HepG2 (cell line): ENCODE measurements around the gene UCKL1. TPM values are rescaled to one million over a fixed set of nuclear protein-coding genes. Genes with fewer than 3 reads are reported as not detected.

Source experiments
- ARID5B ChIP-seq: IDR thresholded peaks from 2 replicates; pipeline ENCODE4 v1.4.0; 2020; ENCODE audit warnings: mild to moderate bottlenecking, missing genetic modification reagents
- FOXJ3 ChIP-seq: sonication (generic); formaldehyde crosslinking; IDR thresholded peaks from 2 replicates; pipeline ENCODE4 v1.4.0; 2020; ENCODE audit warnings: missing genetic modification reagents, mild to moderate bottlenecking, borderline replicate concordance
- HDAC2 ChIP-seq: sonication (generic); formaldehyde crosslinking; IDR thresholded peaks from 2 replicates; pipeline ENCODE4 v1.4.0; 2020; ENCODE audit warnings: missing genetic modification reagents
- IKZF1 ChIP-seq: fragments of 450-650 bp; IDR thresholded peaks from 2 replicates; pipeline ENCODE4 v1.7.1; 2016
- JUN ChIP-seq: sonication (generic); formaldehyde crosslinking; IDR thresholded peaks from 2 replicates; pipeline ENCODE4 v1.4.0; 2020; ENCODE audit warnings: mild to moderate bottlenecking, missing genetic modification reagents
- KDM1A ChIP-seq: IDR thresholded peaks from 2 replicates; pipeline ENCODE4 v1.6.1; 2016; ENCODE audit warnings: missing compliant biosample characterization
- NFKBIZ ChIP-seq: IDR thresholded peaks from 2 replicates; pipeline ENCODE4 v1.6.1; 2018; ENCODE audit warnings: missing genetic modification reagents, missing compliant biosample characterization
- SALL1 ChIP-seq: sonication (generic); formaldehyde crosslinking; IDR thresholded peaks from 2 replicates; pipeline ENCODE4 v1.8.0; 2022; ENCODE audit warnings: mild to moderate bottlenecking, missing genetic modification reagents
- SIX4 ChIP-seq: sonication (generic); formaldehyde crosslinking; IDR thresholded peaks from 2 replicates; pipeline ENCODE4 v1.4.0; 2020; ENCODE audit warnings: missing genetic modification reagents
- TBX2 ChIP-seq: sonication (generic); formaldehyde crosslinking; IDR thresholded peaks from 2 replicates; pipeline ENCODE4 v1.5.0; 2020; ENCODE audit warnings: missing genetic modification reagents, mild to moderate bottlenecking, borderline replicate concordance
- XBP1 ChIP-seq: sonication (generic); formaldehyde crosslinking; IDR thresholded peaks from 2 replicates; pipeline ENCODE4 v1.5.0; 2020; ENCODE audit warnings: missing genetic modification reagents
- ZBTB21 ChIP-seq: sonication (generic); formaldehyde crosslinking; IDR thresholded peaks from 2 replicates; pipeline ENCODE4 v1.4.0; 2020; ENCODE audit warnings: missing genetic modification reagents
- ZC3H4 ChIP-seq: sonication (generic); formaldehyde crosslinking; IDR thresholded peaks from 2 replicates; pipeline ENCODE4 v1.4.0; 2020; ENCODE audit warnings: missing genetic modification reagents, borderline replicate concordance
- ZFP90 ChIP-seq: sonication (generic); formaldehyde crosslinking; IDR thresholded peaks from 2 replicates; pipeline ENCODE4 v1.8.0; 2022; ENCODE audit warnings: missing genetic modification reagents, mild to moderate bottlenecking, inconsistent platforms, borderline replicate concordance
- ZNF274 ChIP-seq: sonication (generic); formaldehyde crosslinking; IDR thresholded peaks from 2 replicates; pipeline ENCODE4 v1.5.1; 2020; ENCODE audit warnings: mild to moderate bottlenecking, missing genetic modification reagents
- ZNF337 ChIP-seq: sonication (generic); formaldehyde crosslinking; IDR thresholded peaks from 2 replicates; pipeline ENCODE4 v1.5.1; 2020; ENCODE audit warnings: missing genetic modification reagents, low read depth, mild to moderate bottlenecking, borderline replicate concordance
- ZNF564 ChIP-seq: sonication (generic); formaldehyde crosslinking; IDR thresholded peaks from 2 replicates; pipeline ENCODE4 v1.8.1; 2023; ENCODE audit warnings: mild to moderate bottlenecking, missing genetic modification reagents
- ZNF709 ChIP-seq: sonication (generic); formaldehyde crosslinking; IDR thresholded peaks from 2 replicates; pipeline ENCODE4 v1.5.0; 2020; ENCODE audit warnings: mild to moderate bottlenecking, missing genetic modification reagents
- ZNF776 ChIP-seq: sonication (generic); formaldehyde crosslinking; IDR thresholded peaks from 2 replicates; pipeline ENCODE4 v1.4.0; 2020; ENCODE audit warnings: mild to moderate bottlenecking, missing genetic modification reagents
- ZSCAN22 ChIP-seq: sonication (generic); formaldehyde crosslinking; IDR thresholded peaks from 2 replicates; pipeline ENCODE4 v1.4.0; 2020; ENCODE audit warnings: mild to moderate bottlenecking, missing genetic modification reagents
- polyA plus RNA-seq, 8 experiments: library from polyadenylated mRNA; depleted of rRNA in 3 of 8; stranded (reverse) in 7 of 8; unstranded in 1 of 8; fragments of >200 nt; fragmentation: Illumina TruSeq in 4 of 8; extraction: Trizol in 4 of 8; gene quantifications; 2 replicates each; pipeline versions ENCODE4 v1.2.1 to v1.2.3, GENCODE V29; 2011 to 2016; ENCODE audit warnings: low read depth in 4 of 8, missing spikeins in 1 of 8, mixed read lengths in 1 of 8; ENCODE audit not compliant: insufficient read depth in 1 of 8
- total RNA-seq, 5 experiments: library from RNA; depleted of rRNA; stranded (reverse); fragments of >200 nt; fragmentation: Illumina TruSeq; extraction: Trizol; gene quantifications; 2 replicates each; pipeline ENCODE4 v1.2.3, GENCODE V29; 2016; ENCODE audit warnings: low read depth in 1 of 5
- TF ChIP-seq, protein P1 (sequence below): sonication (generic); formaldehyde crosslinking; conservative IDR thresholded peaks from 2 replicates; pipeline ENCODE4 v1.5.0; 2020; ENCODE audit warnings: missing genetic modification reagents
- TF ChIP-seq, protein P2 (sequence below): sonication (generic); formaldehyde crosslinking; IDR thresholded peaks from 2 replicates; pipeline ENCODE4 v1.4.0; 2020; ENCODE audit warnings: missing genetic modification reagents, borderline replicate concordance

Gene UCKL1
- total and polyA plus RNA-seq, 2 of the 13 experiments (the other 11 are each of a cell fraction or from before 2014, with no cell fraction given) = 50.2 to 126 TPM

DNA sequence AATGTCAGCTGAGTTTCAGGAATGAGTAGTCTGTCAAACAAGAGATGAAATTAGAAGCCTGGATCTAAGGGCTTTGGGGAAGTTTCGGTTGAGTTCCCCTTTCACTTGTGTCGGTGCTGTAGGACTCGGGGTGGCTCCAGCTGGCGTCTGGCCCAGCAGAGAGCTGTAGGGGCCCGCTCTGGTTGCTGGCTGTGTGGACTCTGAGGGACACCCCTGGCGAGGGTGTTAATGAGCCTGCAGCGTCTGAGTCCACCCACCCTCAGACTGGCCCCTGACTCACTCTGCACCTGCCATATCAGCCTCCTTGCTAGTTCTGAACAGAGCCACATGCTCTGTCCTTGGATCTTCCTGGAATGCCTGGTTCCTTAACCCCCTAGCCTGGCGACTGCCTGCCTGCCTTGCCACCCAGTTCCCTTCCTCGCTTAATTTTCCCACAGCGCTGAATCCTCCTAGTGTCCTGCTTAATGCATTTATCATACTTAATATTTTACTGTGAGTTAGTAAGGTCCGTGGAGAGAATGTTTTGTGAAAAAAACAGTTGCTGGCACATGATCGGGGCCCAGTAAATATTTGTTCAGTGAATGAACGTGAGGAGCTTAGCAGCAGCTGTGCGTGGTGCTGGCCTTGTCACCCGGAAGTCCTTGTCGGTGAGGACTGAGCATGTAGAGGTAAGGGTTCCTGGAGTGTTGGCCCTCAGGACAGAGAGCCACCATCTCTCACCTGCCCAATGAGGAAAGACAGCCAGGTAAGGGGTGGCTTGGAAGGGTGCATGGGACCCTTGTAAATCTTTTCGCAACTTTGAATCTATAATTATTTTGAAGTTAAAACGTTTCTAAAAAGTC is 59.7 kb downstream of the UCKL1 start (continued):
- TF ChIP-seq ARID5B (CRISPR knock-in tag) (peak; percentile 70; the same call in 1 of the 2 replicates), ZNF709 (CRISPR knock-in tag) (no peak), ZNF337 (CRISPR knock-in tag) (peak; percentile 90; the same call in 1 of the 2 replicates), ZSCAN22 (CRISPR knock-in tag) (no peak), ZNF776 (CRISPR knock-in tag) (no peak), KDM1A (CRISPR knock-in tag) (no peak), HDAC2 (CRISPR knock-in tag) (peak; percentile 76), TBX2 (CRISPR knock-in tag) (peak; percentile 96), IKZF1 (no peak), NFKBIZ (no peak; the same call in 1 of the 2 replicates), ZBTB21 (no peak; the same call in 1 of the 2 replicates), ZC3H4 (CRISPR knock-in tag) (no peak), ZNF274 (CRISPR knock-in tag) (no peak; the same call in 1 of the 2 replicates), JUN (peak; percentile 65; the same call in 1 of the 2 replicates), ZFP90 (CRISPR knock-in tag) (peak; percentile 71; the same call in 1 of the 2 replicates), SIX4 (CRISPR knock-in tag) (peak; percentile 9; the same call in 1 of the 2 replicates), FOXJ3 (peak; percentile 52; the same call in 1 of the 2 replicates), XBP1 (CRISPR knock-in tag) (0 out of 2 replicates have a peak, but pooled peaks have one; percentile 11), SALL1 (peak; percentile 81; the same call in 1 of the 2 replicates), ZNF564 (CRISPR knock-in tag) (peak; percentile 56; the same call in 1 of the 2 replicates)
- TF ChIP-seq, protein P1, sequence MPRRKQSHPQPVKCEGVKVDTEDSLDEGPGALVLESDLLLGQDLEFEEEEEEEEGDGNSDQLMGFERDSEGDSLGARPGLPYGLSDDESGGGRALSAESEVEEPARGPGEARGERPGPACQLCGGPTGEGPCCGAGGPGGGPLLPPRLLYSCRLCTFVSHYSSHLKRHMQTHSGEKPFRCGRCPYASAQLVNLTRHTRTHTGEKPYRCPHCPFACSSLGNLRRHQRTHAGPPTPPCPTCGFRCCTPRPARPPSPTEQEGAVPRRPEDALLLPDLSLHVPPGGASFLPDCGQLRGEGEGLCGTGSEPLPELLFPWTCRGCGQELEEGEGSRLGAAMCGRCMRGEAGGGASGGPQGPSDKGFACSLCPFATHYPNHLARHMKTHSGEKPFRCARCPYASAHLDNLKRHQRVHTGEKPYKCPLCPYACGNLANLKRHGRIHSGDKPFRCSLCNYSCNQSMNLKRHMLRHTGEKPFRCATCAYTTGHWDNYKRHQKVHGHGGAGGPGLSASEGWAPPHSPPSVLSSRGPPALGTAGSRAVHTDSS (CRISPR knock-in tag) = no peak
- TF ChIP-seq, protein P2, sequence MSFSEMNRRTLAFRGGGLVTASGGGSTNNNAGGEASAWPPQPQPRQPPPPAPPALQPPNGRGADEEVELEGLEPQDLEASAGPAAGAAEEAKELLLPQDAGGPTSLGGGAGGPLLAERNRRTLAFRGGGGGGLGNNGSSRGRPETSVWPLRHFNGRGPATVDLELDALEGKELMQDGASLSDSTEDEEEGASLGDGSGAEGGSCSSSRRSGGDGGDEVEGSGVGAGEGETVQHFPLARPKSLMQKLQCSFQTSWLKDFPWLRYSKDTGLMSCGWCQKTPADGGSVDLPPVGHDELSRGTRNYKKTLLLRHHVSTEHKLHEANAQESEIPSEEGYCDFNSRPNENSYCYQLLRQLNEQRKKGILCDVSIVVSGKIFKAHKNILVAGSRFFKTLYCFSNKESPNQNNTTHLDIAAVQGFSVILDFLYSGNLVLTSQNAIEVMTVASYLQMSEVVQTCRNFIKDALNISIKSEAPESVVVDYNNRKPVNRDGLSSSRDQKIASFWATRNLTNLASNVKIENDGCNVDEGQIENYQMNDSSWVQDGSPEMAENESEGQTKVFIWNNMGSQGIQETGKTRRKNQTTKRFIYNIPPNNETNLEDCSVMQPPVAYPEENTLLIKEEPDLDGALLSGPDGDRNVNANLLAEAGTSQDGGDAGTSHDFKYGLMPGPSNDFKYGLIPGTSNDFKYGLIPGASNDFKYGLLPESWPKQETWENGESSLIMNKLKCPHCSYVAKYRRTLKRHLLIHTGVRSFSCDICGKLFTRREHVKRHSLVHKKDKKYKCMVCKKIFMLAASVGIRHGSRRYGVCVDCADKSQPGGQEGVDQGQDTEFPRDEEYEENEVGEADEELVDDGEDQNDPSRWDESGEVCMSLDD (CRISPR knock-in tag) = 0 out of 2 replicates have a peak, but pooled peaks have one; percentile 66
